ENCODE results near the gene SPOCK1.

The SPOCK1 gene

DNA sequence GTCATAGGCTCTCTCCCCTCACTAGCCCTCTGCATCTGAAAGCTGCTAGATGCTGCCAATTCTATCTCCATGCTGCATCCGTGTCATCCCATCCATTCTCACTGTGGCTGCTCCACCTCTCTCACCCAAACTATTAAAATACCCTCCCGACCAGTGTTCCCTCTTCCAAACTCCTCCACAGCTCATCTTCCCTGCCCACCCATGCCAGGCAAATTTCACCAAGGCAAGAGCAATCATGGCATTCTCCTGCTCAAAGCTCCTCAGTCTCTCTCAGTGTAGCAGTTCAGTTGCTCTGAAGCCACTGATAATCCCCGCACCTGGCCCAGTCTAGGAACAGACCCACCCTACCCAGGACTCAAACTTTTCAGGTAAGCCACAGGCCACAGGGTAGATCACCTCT lies 48.4 kb downstream of the SPOCK1 start:
- H2AFZ ChIP-seq (ENCODE audit: low read depth) = no peak overlapping the region
- H3K36me3 ChIP-seq (ENCODE audit: insufficient read depth) = no peaks in the 10 kb centered on the region
- no peak overlapping the region for H3K4me3 ChIP-seq (IDR thresholded peaks at IDR 0.05; ENCODE audit: insufficient read depth, low read depth, low read length)
- H3K4me1 ChIP-seq (ENCODE audit: low read depth, poor library complexity, severe bottlenecking) = no peaks in the 10 kb centered on the region
- H3K4me2 ChIP-seq = no peak overlapping the region
- TF ChIP-seq, protein P1, sequence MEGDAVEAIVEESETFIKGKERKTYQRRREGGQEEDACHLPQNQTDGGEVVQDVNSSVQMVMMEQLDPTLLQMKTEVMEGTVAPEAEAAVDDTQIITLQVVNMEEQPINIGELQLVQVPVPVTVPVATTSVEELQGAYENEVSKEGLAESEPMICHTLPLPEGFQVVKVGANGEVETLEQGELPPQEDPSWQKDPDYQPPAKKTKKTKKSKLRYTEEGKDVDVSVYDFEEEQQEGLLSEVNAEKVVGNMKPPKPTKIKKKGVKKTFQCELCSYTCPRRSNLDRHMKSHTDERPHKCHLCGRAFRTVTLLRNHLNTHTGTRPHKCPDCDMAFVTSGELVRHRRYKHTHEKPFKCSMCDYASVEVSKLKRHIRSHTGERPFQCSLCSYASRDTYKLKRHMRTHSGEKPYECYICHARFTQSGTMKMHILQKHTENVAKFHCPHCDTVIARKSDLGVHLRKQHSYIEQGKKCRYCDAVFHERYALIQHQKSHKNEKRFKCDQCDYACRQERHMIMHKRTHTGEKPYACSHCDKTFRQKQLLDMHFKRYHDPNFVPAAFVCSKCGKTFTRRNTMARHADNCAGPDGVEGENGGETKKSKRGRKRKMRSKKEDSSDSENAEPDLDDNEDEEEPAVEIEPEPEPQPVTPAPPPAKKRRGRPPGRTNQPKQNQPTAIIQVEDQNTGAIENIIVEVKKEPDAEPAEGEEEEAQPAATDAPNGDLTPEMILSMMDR (conservative IDR thresholded peaks at IDR 0.05; ENCODE audit: low read depth, low read length) = no peak
- no peak overlapping the region for H3K9ac ChIP-seq
- no peaks in the 10 kb centered on the region for H3K27me3 ChIP-seq (ENCODE audit: insufficient read depth, low read depth)
- H3K27ac ChIP-seq = no peak overlapping the region
- H3K79me2 ChIP-seq (ENCODE audit: insufficient read depth, low read depth) = no peaks in the 10 kb centered on the region
- no peaks in the 10 kb centered on the region for H4K20me1 ChIP-seq (ENCODE audit: insufficient read depth)

DNA sequence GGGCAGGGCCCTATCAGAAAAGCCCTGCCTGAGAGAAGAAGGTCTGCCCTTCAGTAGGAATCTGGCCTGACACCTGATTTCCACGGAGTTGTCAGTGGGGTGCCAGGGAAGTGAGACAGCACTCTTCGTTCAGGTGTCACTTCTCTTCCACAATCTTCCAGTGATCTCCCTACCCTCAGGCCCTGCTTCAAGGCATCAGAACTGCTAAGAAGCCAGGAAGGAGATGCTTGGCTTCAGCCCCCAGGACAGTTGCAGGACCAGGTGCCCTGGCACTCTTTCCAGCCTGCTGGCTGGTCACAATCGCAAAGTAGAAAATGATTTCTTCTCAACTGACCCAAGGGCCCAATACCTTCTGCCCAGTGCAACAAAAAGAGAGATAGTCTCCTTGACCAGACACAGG lies 50.3 kb downstream of the SPOCK1 start:
- Histone ChIP-seq H2AFZ (ENCODE audit: low read depth) (no peak overlapping the region), H3K79me2 (ENCODE audit: insufficient read depth, low read depth) (no peaks in the 10 kb centered on the region), H3K4me2 (no peak overlapping the region), H3K4me1 (ENCODE audit: low read depth, poor library complexity, severe bottlenecking) (no peaks in the 10 kb centered on the region), H4K20me1 (ENCODE audit: insufficient read depth) (no peaks in the 10 kb centered on the region), H3K36me3 (ENCODE audit: insufficient read depth) (no peaks in the 10 kb centered on the region), H3K4me3 (IDR thresholded peaks at IDR 0.05; ENCODE audit: insufficient read depth, low read depth, low read length) (no peak overlapping the region), H3K9ac (no peak overlapping the region), H3K27ac (no peak overlapping the region), H3K27me3 (ENCODE audit: insufficient read depth, low read depth) (no peaks in the 10 kb centered on the region)
- TF ChIP-seq, protein P1 (conservative IDR thresholded peaks at IDR 0.05; ENCODE audit: low read depth, low read length) = no peak

DNA sequence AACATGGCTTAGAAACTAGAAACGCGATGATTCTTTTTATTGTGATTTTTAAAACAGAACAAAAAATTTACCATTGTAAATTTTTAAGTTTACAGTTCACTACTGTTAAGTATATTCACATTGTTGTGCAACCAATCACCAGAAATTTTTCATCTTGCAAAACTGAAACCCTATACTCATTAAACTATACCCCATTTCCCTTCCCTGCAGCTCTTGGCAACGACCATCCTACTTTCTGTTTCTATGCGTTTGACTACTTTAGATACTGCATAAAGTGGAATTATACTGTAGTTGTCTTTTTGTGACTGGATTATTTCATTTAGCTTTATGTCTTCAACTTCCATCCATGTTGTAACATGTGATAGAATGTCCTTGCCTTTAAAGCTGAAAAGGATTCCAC lies 52.5 kb downstream of the SPOCK1 start:
- no peaks in the 10 kb centered on the region for H3K36me3 ChIP-seq (ENCODE audit: insufficient read depth)
- no peaks in the 10 kb centered on the region for H3K4me1 ChIP-seq (ENCODE audit: low read depth, poor library complexity, severe bottlenecking)
- no peaks in the 10 kb centered on the region for H3K27me3 ChIP-seq (ENCODE audit: insufficient read depth, low read depth)
- no peaks in the 10 kb centered on the region for H4K20me1 ChIP-seq (ENCODE audit: insufficient read depth)
- H2AFZ ChIP-seq (ENCODE audit: low read depth) = no peak overlapping the region
- H3K79me2 ChIP-seq (ENCODE audit: insufficient read depth, low read depth) = no peaks in the 10 kb centered on the region
- no peak overlapping the region for H3K4me3 ChIP-seq (IDR thresholded peaks at IDR 0.05; ENCODE audit: insufficient read depth, low read depth, low read length)
- no peak overlapping the region for H3K27ac ChIP-seq
- no peak overlapping the region for H3K4me2 ChIP-seq
- TF ChIP-seq, protein P1 (conservative IDR thresholded peaks at IDR 0.05; ENCODE audit: low read depth, low read length) = no peak
- H3K9ac ChIP-seq = no peak overlapping the region

DNA sequence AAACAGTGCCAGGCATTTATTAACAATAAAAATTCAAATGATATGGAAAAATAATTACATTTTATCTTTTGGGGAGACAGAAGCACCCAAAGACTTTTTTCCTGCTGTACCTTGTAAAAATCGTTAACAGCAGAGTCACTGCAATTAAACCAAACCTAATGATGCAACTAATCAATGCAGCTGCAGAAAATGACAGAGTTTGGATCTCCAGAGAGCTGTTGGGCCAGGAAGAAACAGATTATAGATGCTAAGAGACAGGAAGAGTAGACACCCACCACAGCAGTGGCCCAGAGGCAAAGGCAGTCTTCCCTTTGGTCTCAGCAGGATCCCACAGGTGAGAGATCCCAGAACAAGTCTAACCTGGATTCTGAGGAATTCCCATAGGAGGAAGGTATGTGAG lies 53.0 kb downstream of the SPOCK1 start:
- no peak overlapping the region for H3K4me3 ChIP-seq (IDR thresholded peaks at IDR 0.05; ENCODE audit: insufficient read depth, low read depth, low read length)
- no peak overlapping the region for H3K9ac ChIP-seq
- no peak overlapping the region for H3K4me2 ChIP-seq
- no peaks in the 10 kb centered on the region for H3K27me3 ChIP-seq (ENCODE audit: insufficient read depth, low read depth)
- H2AFZ ChIP-seq (ENCODE audit: low read depth) = no peak overlapping the region
- no peak overlapping the region for H3K27ac ChIP-seq
- no peaks in the 10 kb centered on the region for H3K4me1 ChIP-seq (ENCODE audit: low read depth, poor library complexity, severe bottlenecking)
- no peaks in the 10 kb centered on the region for H4K20me1 ChIP-seq (ENCODE audit: insufficient read depth)
- H3K36me3 ChIP-seq (ENCODE audit: insufficient read depth) = no peaks in the 10 kb centered on the region
- TF ChIP-seq, protein P1 (conservative IDR thresholded peaks at IDR 0.05; ENCODE audit: low read depth, low read length) = no peak
- H3K79me2 ChIP-seq (ENCODE audit: insufficient read depth, low read depth) = no peaks in the 10 kb centered on the region
